ENCODE results near the gene KCNJ4. TPM values are rescaled to one million over a fixed set of nuclear protein-coding genes. Genes with fewer than 3 reads are reported as not detected.

The KCNJ4 gene
- total RNA-seq, 1 experiment from 2014 or later = 0.22 TPM

DNA sequence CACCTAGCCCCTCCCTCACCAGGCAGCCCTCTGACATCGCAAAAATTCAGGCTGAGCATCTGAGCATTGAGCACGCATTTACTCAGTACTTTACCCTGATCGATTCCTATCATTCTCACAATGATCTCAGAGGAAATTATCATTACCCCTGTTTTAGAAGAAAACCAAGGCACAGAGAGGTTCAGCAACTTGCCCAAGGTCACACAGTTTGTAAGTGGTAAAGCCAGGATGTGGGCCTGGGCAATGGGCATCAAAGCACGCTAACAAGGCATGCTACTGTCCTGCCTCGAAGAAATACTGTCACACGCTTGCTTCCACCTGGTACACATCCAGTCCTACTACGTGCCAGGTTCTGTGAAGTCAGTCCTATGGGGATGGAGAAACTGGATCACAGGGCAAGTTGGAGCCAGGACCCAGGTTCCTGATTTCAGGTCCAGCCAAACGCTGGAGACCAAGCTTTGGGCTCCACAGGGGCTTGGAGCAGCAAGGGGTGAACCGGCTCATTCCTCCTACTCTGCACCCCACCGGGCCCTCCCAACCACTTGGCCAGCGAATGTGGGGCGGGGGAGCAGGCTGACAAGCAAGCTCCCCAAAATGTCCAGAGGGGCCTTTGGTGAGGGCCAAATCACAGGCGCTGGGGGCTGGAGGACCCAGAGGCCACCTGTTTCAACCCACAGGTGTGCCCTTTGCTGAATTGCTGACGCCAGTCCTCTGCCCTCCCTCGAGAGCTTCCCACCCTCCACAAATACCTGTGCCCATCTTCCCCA lies 18.2 kb downstream of the KCNJ4 start:
- no TSS peak for BruUV-seq (replicated peaks)
- H3K27ac ChIP-seq = no peak overlapping the region
- CTCF ChIA-PET = no interaction called here

DNA sequence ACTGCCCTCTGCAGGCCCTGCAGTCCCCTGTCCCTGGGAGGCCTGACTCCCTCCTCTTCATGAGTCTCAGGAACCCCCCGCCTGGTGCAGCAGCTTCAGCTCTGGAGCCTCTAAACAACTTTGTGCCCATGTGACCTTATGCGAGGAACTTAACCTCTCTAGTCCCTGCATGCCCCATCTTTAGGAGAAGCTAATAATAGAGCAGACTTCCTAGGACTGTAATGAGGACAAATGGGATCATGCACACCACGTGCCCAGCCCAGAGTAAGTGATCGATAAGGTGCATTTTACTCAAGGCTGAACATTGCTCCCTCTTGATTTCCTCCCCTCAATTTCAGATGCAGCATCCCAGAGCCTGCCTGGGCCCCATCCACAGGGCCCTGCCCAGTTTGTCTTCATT lies 19.0 kb downstream of the KCNJ4 start:
- Histone ChIP-seq H2AFZ (no peak overlapping the region), H3K79me2 (ENCODE audit: low read depth) (no peaks in the 10 kb centered on the region), H3K9me3 (ENCODE audit: insufficient read depth, low read depth) (no peaks in the 10 kb centered on the region), H4K20me1 (ENCODE audit: insufficient read depth) (no peaks in the 10 kb centered on the region), H3K4me2 (no peak overlapping the region), H3K27ac (no peak overlapping the region), H3K27me3 (ENCODE audit: insufficient read depth, low read depth) (peaks cover 8% of the 10 kb centered on the region; the same call in 1 of the 2 replicates), H3F3A (ENCODE audit: insufficient read depth, low read depth) (no peaks in the 10 kb centered on the region), H3K9me2 (ENCODE audit: insufficient read depth) (no peaks in the 10 kb centered on the region), H3K36me3 (ENCODE audit: low read depth) (no peaks in the 10 kb centered on the region), H3K4me3 (no peak overlapping the region), H3K4me1 (replicated peaks; ENCODE audit: insufficient read depth) (no peaks in the 10 kb centered on the region)
- ChIA-PET POLR2A (ENCODE audit: unreplicated experiment) (no interaction called here), CTCF (no interaction called here)
- TF ChIP-seq EZH2 (IDR thresholded peaks at IDR 0.05; ENCODE audit: low read depth) = no peak
- TF ChIP-seq, protein P1, sequence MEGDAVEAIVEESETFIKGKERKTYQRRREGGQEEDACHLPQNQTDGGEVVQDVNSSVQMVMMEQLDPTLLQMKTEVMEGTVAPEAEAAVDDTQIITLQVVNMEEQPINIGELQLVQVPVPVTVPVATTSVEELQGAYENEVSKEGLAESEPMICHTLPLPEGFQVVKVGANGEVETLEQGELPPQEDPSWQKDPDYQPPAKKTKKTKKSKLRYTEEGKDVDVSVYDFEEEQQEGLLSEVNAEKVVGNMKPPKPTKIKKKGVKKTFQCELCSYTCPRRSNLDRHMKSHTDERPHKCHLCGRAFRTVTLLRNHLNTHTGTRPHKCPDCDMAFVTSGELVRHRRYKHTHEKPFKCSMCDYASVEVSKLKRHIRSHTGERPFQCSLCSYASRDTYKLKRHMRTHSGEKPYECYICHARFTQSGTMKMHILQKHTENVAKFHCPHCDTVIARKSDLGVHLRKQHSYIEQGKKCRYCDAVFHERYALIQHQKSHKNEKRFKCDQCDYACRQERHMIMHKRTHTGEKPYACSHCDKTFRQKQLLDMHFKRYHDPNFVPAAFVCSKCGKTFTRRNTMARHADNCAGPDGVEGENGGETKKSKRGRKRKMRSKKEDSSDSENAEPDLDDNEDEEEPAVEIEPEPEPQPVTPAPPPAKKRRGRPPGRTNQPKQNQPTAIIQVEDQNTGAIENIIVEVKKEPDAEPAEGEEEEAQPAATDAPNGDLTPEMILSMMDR (conservative IDR thresholded peaks at IDR 0.05) = no peak
- intact Hi-C loops (cut with micrococcal nuclease; ENCODE audit: unreplicated experiment) = no loop called here
- BruUV-seq (replicated peaks) = no TSS peak
- no peak for DNase-seq

More for the DNA sequence above, 18.2 kb downstream of the KCNJ4 start:
- Histone ChIP-seq H3K9me3 (ENCODE audit: insufficient read depth, low read depth) (no peaks in the 10 kb centered on the region), H3K4me3 (no peak overlapping the region), H3K79me2 (ENCODE audit: low read depth) (no peaks in the 10 kb centered on the region), H2AFZ (no peak overlapping the region), H3K27me3 (ENCODE audit: insufficient read depth, low read depth) (peaks cover 15% of the 10 kb centered on the region; the same call in 1 of the 2 replicates), H3K4me1 (replicated peaks; ENCODE audit: insufficient read depth) (no peaks in the 10 kb centered on the region), H3K36me3 (ENCODE audit: low read depth) (no peaks in the 10 kb centered on the region), H4K20me1 (ENCODE audit: insufficient read depth) (no peaks in the 10 kb centered on the region), H3K4me2 (no peak overlapping the region), H3F3A (ENCODE audit: insufficient read depth, low read depth) (0 out of 2 replicates have a peak, but pooled peaks cover 2% of the 10 kb centered on the region), H3K9me2 (ENCODE audit: insufficient read depth) (no peaks in the 10 kb centered on the region)
- POLR2A ChIA-PET (ENCODE audit: unreplicated experiment) = interaction anchor here (0.7 kb wide), 1 partner anchor 318 kb away, joined by 4 read pairs; no protein-coding TSS in a partner anchor
- intact Hi-C loops (cut with micrococcal nuclease; ENCODE audit: unreplicated experiment) = no loop called here
- no peak for DNase-seq
- TF ChIP-seq, protein P1 (conservative IDR thresholded peaks at IDR 0.05) = no peak
- no peak for TF ChIP-seq EZH2 (IDR thresholded peaks at IDR 0.05; ENCODE audit: low read depth)

- Histone ChIP-seq H3K79me2 (ENCODE audit: low read depth) (no peaks in the 10 kb centered on the region), H3K9me3 (ENCODE audit: insufficient read depth, low read depth) (no peaks in the 10 kb centered on the region), H3K4me2 (no peak overlapping the region), H4K20me1 (ENCODE audit: insufficient read depth) (no peaks in the 10 kb centered on the region), H3K4me3 (no peak overlapping the region), H2AFZ (no peak overlapping the region), H3F3A (ENCODE audit: insufficient read depth, low read depth) (no peaks in the 10 kb centered on the region), H3K36me3 (ENCODE audit: low read depth) (no peaks in the 10 kb centered on the region), H3K9me2 (ENCODE audit: insufficient read depth) (no peaks in the 10 kb centered on the region), H3K4me1 (replicated peaks; ENCODE audit: insufficient read depth) (no peaks in the 10 kb centered on the region), H3K27ac (no peak overlapping the region), H3K27me3 (ENCODE audit: insufficient read depth, low read depth) (0 out of 2 replicates have a peak, but pooled peaks cover 3% of the 10 kb centered on the region)
- BruUV-seq (replicated peaks) = no TSS peak
- intact Hi-C loops (cut with micrococcal nuclease; ENCODE audit: unreplicated experiment) = no loop called here
- TF ChIP-seq, protein P1 (conservative IDR thresholded peaks at IDR 0.05) = no peak; the same call in 1 of the 2 replicates
- TF ChIP-seq EZH2 (IDR thresholded peaks at IDR 0.05; ENCODE audit: low read depth) = no peak
- CTCF ChIA-PET = interaction anchor here (0.6 kb wide), 1 partner anchor 103 kb away, joined by 3 read pairs; no protein-coding TSS in a partner anchor
- DNase-seq = no peak
- POLR2A ChIA-PET (ENCODE audit: unreplicated experiment) = no interaction called here
These were observed 20.0 kb downstream of the KCNJ4 start for GRCh38 chr22:38435010-38435409.

Data from PC-9 (cell line).